ENCODE measurements around the gene MARK3.
A peak's percentile ranks its signal among the peaks of the same experiment; 100 is the strongest.

The MARK3 gene

DNA sequence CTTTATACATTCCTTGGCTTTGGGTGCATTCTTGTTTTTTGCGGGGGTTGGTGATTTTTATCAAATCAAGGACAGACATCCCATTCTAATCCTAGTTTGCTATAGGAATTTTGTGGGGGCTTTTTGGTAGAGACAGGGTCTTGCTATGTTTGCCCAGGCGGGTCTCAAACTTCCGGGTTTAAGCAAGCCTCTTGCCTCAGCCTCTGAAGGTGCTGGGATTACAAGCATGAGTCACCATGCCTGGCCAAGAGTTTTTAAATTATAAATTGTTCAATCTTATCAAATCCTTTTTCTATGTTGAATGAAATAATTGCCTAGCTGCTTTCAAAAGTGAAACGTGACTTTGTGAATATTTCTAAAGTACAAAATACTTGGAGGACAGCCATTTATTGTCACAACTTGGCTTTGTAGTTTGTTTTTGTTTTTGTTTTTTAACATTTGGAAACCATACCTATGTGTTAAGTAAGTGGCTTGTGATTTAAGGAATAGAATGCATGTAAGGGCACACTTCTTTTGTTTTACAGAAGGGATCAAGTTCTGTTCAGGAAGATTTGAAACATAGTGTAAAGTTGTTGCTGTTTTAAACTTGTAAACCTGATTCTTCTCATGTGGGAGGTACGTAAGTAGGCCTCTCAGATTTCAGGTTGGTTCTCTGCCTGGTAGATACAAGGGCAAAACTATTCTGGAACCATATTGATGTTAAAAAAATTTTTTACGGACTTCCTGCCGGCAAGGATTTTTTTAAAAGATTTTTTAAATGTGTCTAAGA lies 13.4 kb downstream of the MARK3 start:
- DNase-seq = no peak

DNA sequence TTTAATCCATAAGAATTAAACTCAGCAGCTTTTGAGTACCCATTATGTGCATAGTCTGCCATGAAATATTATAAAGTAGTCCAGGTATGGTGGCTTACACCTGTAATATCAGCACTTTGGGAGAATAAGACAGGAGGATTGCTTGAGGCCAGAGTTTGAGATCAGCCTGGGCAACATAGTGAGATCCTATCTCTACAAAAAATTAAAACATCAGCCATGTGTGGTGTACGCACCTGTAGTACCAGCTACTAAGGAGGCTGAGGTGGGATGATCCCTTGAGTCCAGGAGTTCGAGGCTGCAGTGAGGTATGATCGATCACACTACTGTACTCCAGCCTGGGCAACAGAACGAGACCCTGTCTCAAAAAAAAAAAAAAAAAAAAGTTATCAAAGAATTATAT lies 15.3 kb downstream of the MARK3 start:
- DNase-seq = no peak

DNA sequence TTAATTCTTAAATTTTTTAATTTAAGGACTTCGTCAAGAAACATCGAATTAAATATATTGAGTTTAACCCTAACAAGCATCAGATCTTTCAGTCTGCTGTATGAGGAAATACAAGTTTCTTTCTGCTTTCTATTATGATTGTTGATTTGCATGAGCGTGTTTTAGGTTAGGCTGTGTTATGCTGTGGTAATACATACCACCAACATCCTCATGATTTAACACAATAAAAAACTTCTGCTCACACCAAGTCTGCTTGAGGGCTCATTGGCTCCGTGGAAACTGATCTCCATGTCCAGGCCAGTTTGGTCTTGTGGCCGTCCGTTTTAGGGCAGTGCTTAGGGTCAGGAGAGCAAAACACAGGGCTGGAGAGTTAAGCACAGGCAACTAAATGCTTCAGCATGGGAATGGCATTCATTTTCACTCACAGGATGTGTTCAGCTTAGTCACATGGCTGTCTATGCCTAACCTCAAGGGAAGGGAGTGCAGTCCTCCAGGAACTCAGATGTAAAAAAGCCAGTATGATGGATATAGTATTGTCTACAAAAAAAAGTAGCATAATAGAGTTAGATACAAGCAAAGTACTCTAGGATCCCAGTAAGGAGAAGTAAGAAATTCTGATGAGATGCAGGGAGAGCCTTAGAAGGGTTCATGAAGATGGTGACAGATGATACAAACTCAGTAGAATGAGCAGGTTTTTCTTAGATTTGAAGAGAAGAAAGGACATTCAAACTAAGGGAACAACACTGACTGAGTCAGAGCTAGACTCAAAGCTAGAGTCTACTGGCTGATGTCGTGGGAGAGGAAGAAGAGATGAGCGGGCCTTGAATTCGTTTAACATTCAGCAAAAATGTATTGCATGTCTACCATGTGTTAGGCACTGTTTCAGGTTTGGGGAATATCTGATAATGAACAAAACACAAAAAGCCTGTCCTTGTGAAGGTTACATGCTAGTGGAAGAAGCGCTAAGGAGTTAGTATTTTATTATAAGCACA lies 16.3 kb downstream of the MARK3 start:
- no peak for DNase-seq

- DNase-seq = no peak
Measured at GRCh38 chr14:103402695-103403094, 17.5 kb downstream of the MARK3 start.

DNA sequence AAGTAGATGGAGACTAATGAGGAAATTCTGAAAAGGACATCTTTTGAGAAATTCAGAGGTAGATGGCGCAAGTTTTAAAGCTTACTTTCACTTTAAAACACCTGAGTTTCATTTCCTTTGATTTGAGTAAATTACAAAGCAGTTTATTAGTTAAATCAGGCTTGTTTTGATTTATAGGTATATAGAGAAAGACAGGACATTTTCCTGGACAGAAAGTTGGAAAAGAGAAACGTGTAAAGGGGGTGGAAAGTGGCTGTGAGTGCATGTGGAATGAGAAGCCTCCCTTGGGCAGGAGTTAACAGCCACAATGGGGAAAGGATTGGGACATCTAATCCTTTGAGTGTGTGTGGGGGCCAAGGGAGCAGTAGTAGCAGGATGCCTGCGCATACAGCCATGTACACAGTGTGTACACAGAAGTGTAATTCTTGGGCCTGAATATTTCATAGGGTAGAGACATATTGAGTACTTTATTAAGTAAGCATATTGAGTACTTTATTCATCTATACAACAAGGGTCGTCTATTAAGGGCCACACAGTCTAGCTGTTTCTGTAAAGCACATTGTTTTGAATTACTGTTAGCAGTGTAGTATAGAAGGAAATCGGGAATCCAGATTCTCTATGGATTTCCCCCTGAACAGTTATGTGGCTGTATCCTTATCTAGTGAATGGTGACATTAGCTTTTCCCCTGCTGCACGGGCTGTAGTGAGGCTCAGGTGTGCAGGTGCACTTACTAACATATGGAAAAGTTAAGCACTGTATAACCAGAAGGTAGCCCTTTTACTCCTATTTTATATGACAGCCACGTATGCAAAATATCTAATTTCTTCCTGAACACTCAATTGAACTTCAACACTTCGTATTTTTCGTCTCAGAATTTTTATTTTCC lies 19.1 kb downstream of the MARK3 start:
- DNase-seq = no peak

GRCh38 chr14:103404920-103405319 lies 19.7 kb downstream of the MARK3 start:
- DNase-seq = no peak

DNA sequence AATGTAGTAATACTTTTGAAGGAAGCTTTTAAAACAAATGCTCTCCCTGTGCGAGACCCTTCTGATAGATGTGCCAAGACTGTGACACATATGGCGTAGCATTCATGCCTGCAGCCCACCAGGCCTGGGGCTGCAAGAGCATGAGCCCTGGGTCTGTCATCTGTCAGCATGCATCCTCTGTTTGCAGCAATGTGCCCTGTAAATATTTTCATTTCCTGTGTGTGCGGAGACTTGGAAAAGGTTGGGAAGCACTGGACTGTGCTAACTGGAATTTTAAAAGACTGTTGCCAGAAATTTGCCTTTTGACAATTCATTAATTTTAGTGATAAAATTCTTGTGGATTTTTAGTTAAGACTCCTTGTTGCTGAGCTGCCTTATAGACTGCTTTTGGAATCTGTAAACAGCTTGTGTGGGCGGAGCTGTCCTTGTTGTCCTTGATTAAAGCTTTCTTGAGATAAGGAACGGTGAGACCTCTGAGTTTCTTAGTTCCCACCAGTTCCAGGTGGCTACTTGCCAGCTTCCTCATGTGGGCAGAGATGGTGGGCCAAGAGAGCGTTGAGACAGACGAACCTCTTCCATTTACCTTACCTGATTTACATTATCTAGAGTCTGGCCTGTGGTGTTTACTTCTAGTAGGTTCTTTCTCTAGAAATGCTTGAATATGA lies 23.4 kb downstream of the MARK3 start:
- DNase-seq = no peak

GRCh38 chr14:103416916-103417315 lies 31.7 kb downstream of the MARK3 start:
- DNase-seq = no peak

DNA sequence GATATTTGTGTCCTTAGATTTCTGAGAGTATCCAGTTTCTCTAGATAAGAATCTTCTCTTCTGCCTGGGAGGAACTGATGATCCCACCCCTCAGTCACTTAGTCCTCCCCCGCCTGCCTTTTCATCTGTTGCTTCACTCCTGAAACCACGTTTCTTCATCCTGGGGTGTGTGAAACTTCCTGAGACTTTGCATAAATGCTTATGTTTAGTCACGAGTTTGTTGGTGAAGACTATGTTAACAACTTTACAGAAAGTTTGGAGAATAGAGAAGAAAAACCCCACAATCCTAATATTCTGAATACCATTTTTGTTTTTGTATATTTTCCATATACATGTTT lies 33.2 kb downstream of the MARK3 start:
- no peak for DNase-seq

- DNase-seq = no peak
Measured at GRCh38 chr14:103421556-103421955, 36.3 kb downstream of the MARK3 start.

- DNase-seq = no peak
Measured at GRCh38 chr14:103423050-103423461, 37.8 kb downstream of the MARK3 start.

- DNase-seq = peak; percentile 7 to 10
Measured at GRCh38 chr14:103427485-103428443, 42.5 kb downstream of the MARK3 start.

DNA sequence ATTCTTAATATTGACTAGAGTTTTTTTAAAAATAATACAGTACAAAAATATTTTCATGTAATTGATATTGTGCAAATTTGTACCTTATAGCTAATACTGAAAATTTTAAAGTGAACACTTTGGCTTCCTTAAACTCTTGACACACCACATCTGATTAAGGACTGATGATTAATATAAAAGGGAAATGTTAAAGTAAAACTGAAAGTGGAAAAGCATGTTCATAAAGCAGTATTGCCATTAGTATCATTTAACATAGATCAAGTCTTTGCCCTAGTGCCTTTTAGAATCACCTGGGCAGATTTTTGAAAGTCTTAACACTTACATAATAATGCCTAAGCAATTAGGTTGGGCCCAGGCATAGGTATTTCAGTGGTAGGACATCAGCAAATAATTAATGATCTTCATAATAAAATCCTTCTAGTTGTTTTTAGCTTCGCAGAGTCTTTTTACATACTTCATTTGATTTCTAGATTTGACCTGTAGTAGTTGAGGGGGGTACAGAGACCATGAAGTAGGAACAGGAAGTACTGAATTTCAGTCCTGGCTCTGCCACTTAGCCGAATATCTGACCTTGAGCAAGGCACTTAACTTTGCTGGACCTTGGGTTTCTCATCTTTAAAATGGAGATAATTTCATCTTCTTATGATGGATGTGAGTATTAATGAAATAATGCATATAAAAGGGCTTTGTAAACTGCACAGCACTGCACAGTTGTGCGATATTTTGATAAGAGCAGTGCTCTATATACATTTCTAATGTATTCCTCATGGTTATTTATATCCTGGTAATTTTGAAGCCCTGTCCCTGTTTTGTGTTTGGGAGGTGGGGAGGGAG lies 43.7 kb downstream of the MARK3 start:
- DNase-seq = no peak

DNA sequence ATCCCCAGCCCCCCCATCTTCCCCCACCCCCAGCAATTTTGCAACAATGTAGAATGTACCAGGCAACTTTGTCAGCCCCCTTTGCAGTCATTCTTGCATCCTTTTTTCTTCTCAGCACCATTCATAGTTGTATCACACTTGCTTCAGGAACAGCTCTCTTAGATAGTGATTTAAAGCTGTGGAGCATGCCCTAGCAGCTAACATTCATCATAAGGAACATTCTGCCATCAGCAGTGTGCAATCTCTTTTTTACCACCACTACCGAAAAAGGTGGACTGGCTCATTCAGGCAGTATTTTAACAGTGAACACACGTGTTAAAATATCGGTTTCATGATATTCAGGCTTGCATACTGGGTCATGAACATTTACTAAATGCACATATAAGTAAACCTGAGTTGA lies 45.1 kb downstream of the MARK3 start:
- no peak for DNase-seq

- DNase-seq = no peak
Measured at GRCh38 chr14:103432627-103433026, 47.4 kb downstream of the MARK3 start.

DNA sequence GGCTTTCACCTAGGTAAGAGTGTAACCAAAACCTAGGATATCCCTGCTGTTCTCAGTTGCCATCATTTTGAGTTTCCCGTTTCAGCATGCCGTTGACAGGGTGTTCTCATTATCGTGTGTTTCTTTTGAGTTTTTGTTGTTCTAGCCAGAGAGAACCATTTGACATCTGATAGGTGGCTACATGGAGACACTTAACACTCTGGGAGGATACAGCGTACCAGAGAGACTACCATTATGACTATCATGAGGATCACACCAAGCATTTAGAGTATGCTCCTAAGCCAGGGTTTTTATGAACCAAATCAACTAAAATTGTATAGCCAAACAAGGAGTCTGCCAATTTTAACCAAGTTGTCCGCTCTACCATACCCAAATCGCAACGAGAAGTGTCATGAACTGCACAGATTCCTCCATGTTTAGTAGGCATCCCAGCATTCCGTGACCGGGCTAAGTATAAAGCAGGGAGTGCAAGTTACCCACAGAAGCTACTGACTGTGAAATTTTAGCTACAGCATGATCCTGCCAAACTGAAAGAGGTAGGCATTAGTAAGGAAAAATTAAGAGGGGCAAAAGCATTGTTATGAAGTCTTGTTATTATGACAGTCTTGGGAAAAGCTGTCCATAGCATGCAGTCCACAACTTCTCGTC lies 48.8 kb downstream of the MARK3 start:
- DNase-seq = no peak

- DNase-seq = no peak
Measured at GRCh38 chr14:103434868-103435442, 49.7 kb downstream of the MARK3 start.

GRCh38 chr14:103436533-103436932 lies 51.3 kb downstream of the MARK3 start:
- no peak for DNase-seq

DNA sequence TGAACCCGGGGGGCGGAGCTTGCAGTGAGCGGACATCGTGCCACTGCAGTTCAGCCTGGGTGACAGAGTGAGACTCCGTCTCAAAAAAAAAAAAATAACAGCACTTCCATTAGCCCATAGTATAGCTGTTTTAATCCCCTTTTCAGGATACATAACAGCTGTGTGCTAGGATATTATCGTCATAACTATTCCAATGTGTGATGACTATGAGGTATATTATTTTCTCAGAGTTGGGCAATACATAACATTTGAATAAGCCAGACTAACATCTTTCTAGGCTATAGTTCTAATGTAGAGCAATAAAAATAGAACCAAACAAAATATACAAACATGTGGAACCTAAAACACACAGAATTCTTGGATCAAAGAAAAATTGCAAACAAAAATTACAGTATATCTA lies 57.1 kb downstream of the MARK3 start:
- DNase-seq = no peak

All from activated CD4-positive, alpha-beta T cell treated with anti-CD3 and anti-CD28 coated beads, Interleukin-2, amount 50 U/mL, for 4 hours (primary cell).